ENCODE measurements around the gene AP4S1. TPM values are rescaled to one million over a fixed set of nuclear protein-coding genes. Genes with fewer than 3 reads are reported as not detected.

The AP4S1 gene
- total RNA-seq, 1 donor, result 7.9 TPM

- DNase-seq (ENCODE audit: low read depth), result peak; percentile 13
- TF ChIP-seq, protein P1, sequence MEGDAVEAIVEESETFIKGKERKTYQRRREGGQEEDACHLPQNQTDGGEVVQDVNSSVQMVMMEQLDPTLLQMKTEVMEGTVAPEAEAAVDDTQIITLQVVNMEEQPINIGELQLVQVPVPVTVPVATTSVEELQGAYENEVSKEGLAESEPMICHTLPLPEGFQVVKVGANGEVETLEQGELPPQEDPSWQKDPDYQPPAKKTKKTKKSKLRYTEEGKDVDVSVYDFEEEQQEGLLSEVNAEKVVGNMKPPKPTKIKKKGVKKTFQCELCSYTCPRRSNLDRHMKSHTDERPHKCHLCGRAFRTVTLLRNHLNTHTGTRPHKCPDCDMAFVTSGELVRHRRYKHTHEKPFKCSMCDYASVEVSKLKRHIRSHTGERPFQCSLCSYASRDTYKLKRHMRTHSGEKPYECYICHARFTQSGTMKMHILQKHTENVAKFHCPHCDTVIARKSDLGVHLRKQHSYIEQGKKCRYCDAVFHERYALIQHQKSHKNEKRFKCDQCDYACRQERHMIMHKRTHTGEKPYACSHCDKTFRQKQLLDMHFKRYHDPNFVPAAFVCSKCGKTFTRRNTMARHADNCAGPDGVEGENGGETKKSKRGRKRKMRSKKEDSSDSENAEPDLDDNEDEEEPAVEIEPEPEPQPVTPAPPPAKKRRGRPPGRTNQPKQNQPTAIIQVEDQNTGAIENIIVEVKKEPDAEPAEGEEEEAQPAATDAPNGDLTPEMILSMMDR (IDR thresholded peaks at IDR 0.05; ENCODE audit: insufficient read depth, low read length), result no peak
- H3K4me3 ChIP-seq (ENCODE audit: low read depth, low read length), result no peak overlapping the region
Measured at GRCh38 chr14:31096255-31096654, 70.8 kb downstream of the AP4S1 start.

DNA sequence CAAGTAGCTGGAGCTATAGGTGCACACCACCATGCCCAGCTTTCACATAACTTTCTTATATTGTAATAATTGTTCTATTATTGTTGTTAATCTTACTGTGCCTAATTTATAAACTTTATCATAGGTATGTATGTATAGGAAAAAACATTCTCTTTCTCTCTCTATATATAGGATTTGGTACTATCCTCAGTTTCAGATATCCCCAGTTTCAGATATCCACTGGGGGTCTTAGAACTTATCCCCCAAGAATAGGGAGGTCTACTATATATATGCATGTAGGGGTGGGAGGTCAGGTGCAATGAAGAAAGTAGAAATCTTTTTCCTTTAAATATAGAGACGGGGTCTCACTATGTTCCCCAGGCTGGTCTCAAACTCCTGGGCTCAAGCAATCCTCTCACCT is 71.6 kb downstream of the AP4S1 start:
- TF ChIP-seq, protein P1 (IDR thresholded peaks at IDR 0.05; ENCODE audit: insufficient read depth, low read length), result no peak
- DNase-seq (ENCODE audit: low read depth), result no peak
- H3K4me3 ChIP-seq (ENCODE audit: low read depth, low read length), result no peak overlapping the region

- TF ChIP-seq, protein P1 (IDR thresholded peaks at IDR 0.05; ENCODE audit: insufficient read depth, low read length), result no peak
- no peak overlapping the region for H3K4me3 ChIP-seq (ENCODE audit: low read depth, low read length)
- no peak for DNase-seq (ENCODE audit: low read depth)
Measured at GRCh38 chr14:31106768-31107167, 81.3 kb downstream of the AP4S1 start.

- TF ChIP-seq, protein P1 (IDR thresholded peaks at IDR 0.05; ENCODE audit: insufficient read depth, low read length), result no peak
- no peak overlapping the region for H3K4me3 ChIP-seq (ENCODE audit: low read depth, low read length)
- no peak for DNase-seq (ENCODE audit: low read depth)
Measured at GRCh38 chr14:31109257-31109656, 83.8 kb downstream of the AP4S1 start.

DNA sequence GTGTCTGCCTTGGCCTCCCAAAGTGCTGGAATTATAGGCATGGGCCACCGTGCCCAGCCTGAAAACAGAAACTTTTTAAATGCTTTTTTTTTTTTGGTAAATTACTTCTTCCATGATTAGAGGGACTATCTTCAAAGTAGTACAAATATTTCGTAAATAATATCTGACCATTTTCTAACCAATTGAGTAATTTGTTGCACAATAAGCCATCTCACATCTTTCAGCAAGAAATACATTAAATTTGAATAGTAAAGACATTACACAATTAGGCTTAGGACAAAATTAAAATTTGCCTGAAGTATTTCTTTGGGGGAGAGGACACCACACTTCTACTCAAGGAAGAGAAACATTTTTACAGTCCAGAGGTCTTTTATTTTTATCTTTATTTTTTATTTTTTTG is 85.4 kb downstream of the AP4S1 start:
- DNase-seq (ENCODE audit: low read depth), result no peak
- TF ChIP-seq, protein P1 (IDR thresholded peaks at IDR 0.05; ENCODE audit: insufficient read depth, low read length), result no peak

GRCh38 chr14:31113794-31114193 is 88.3 kb downstream of the AP4S1 start:
- H3K4me3 ChIP-seq (ENCODE audit: low read depth, low read length), result no peak overlapping the region
- TF ChIP-seq, protein P1 (IDR thresholded peaks at IDR 0.05; ENCODE audit: insufficient read depth, low read length), result no peak
- DNase-seq (ENCODE audit: low read depth), result no peak

More for the DNA sequence above, 85.4 kb downstream of the AP4S1 start:
- H3K4me3 ChIP-seq (ENCODE audit: low read depth, low read length), result no peak overlapping the region

DNA sequence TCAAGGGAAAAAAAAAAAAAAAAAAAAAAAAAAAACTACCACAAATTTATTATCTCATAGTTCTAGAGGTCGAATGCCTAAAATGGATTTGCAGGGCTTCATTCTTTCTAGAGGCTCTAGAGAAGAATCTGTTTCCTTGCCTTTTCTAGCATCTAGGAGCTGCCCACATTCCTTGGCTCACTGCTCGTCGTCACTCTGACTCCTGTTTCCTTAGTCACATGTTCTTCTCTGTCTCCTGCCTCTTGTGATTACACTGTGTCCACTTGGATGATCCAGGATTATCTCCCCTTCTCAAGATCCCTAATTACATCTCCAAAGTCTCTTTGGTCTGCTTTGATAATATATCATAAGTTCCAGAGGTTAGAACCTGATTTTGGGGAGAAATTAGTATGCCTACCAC is 93.4 kb downstream of the AP4S1 start:
- DNase-seq (ENCODE audit: low read depth), result peak; percentile 16
- H3K4me3 ChIP-seq (ENCODE audit: low read depth, low read length), result no peak overlapping the region
- TF ChIP-seq, protein P1 (IDR thresholded peaks at IDR 0.05; ENCODE audit: insufficient read depth, low read length), result no peak

Measured in fibroblast of the aortic adventitia (primary cell).